A549 (cell line): ENCODE data around the gene AP1M1. TPM values are rescaled to one million over a fixed set of nuclear protein-coding genes. Genes with fewer than 3 reads are reported as not detected.

Experiments
- ATAC-seq, 2 experiments: fragments of 200-7000 bp in 1 of 2; fragments of >200 bp in 1 of 2; cut with Nextera tagmentation in 1 of 2; cut with Tn5 transposase in 1 of 2; 3 replicates each; pipeline versions ENCODE4 v1.8.0 to v1.9.1; 2018 to 2020; ENCODE audit warnings: mild to moderate bottlenecking in 1 of 2, moderate library complexity in 1 of 2
- CTCF ChIA-PET: fragments of 300-600 bp; sonication (Branson Sonifier 250); formaldehyde crosslinking; extraction: SDS; loops from one replicate; lab custom pipeline; 2021; ENCODE audit warnings: antibody characterized with exemption, inconsistent platforms; lab: Yijun Ruan, JAX
- POLR2A ChIA-PET: fragments of 350-600 bp; formaldehyde crosslinking; extraction: SDS; loops from one replicate; lab custom pipeline; 2021; ENCODE audit warnings: antibody characterized with exemption, inconsistent platforms; lab: Yijun Ruan, JAX
- DNase-seq, 2 experiments: peaks; one replicate each; pipeline versions ENCODE4 v3.0.0 to v3.0.0-alpha.2; 2011 to 2016; ENCODE audit warnings: low read depth in 1 of 2, low spot score in 1 of 2
- FAIRE-seq: peaks from 2 replicates; lab custom pipeline; 2011; peaks lifted over from hg19 to GRCh38; lab: Jason Lieb, UNC
- H3K27ac ChIP-seq, 2 experiments: fragments of >200 bp; sonication (Bioruptor Twin); formaldehyde crosslinking; 3 replicates each; pipeline ENCODE4 v1.5.1; 2016 to 2017
- H3K4me1 ChIP-seq: fragments of >200 bp; sonication (Bioruptor Twin); formaldehyde crosslinking; 3 replicates; pipeline ENCODE4 v1.6.1; 2016
- H3K4me2 ChIP-seq: fragments of >200 bp; sonication (Bioruptor Twin); formaldehyde crosslinking; 3 replicates; pipeline ENCODE4 v1.6.1; 2016
- H3K4me3 ChIP-seq: fragments of >200 bp; sonication (Bioruptor Twin); formaldehyde crosslinking; 3 replicates; pipeline ENCODE4 v1.5.1; 2016
- H3K9me3 ChIP-seq: fragments of >200 bp; sonication (Bioruptor Twin); formaldehyde crosslinking; 3 replicates; pipeline ENCODE4 v1.6.1; 2016
- BHLHE40 ChIP-seq: IDR thresholded peaks from 2 replicates; pipeline ENCODE4 v1.6.1; 2012; ENCODE audit warnings: low read depth, low read length, inconsistent platforms
- CBX2 ChIP-seq: fragments of 200-600 bp; sonication (generic); IDR thresholded peaks from 2 replicates; pipeline ENCODE4 v1.6.1; 2016; ENCODE audit warnings: low read depth, mild to moderate bottlenecking, borderline replicate concordance
- CBX8 ChIP-seq: fragments of 200-600 bp; sonication (generic); IDR thresholded peaks from 2 replicates; pipeline ENCODE4 v1.6.1; 2016
- CHD4 ChIP-seq: fragments of 200-600 bp; sonication (generic); IDR thresholded peaks from 2 replicates; pipeline ENCODE4 v1.6.1; 2016; ENCODE audit warnings: antibody characterized with exemption, mild to moderate bottlenecking, borderline replicate concordance
- EHF ChIP-seq: fragments of 250-450 bp; sonication (Bioruptor Pico); IDR thresholded peaks from 2 replicates; pipeline ENCODE4 v1.5.0; 2020; ENCODE audit warnings: mild to moderate bottlenecking
- EHMT2 ChIP-seq: fragments of 200-600 bp; sonication (generic); IDR thresholded peaks from 2 replicates; pipeline ENCODE4 v1.6.1; 2016; ENCODE audit warnings: antibody characterized with exemption, low read depth, mild to moderate bottlenecking, moderate library complexity
- FOSB ChIP-seq: fragments of 250-450 bp; sonication (Bioruptor Pico); IDR thresholded peaks from 2 replicates; pipeline ENCODE4 v1.5.0; 2020; ENCODE audit warnings: mild to moderate bottlenecking, moderate library complexity
- FOXS1 ChIP-seq: fragments of 250-450 bp; sonication (Bioruptor Pico); IDR thresholded peaks from 2 replicates; pipeline ENCODE4 v1.5.0; 2020; ENCODE audit warnings: mild to moderate bottlenecking, moderate library complexity
- GATA3 ChIP-seq: IDR thresholded peaks from 2 replicates; pipeline ENCODE4 v1.6.1; 2012; ENCODE audit warnings: borderline replicate concordance
- HEYL ChIP-seq: fragments of 250-450 bp; sonication (Bioruptor Pico); IDR thresholded peaks from 2 replicates; pipeline ENCODE4 v1.8.0; 2021; ENCODE audit warnings: mild to moderate bottlenecking, moderate library complexity
- HOXB5 ChIP-seq: fragments of 250-450 bp; sonication (Bioruptor Pico); IDR thresholded peaks from 2 replicates; pipeline ENCODE4 v1.5.0; 2020; ENCODE audit warnings: mild to moderate bottlenecking, moderate library complexity
- JUN ChIP-seq, 2 experiments: fragments of >200 bp; sonication (Bioruptor Twin); formaldehyde crosslinking; IDR thresholded peaks; 2 replicates in 1 of 2; 3 replicates in 1 of 2; pipeline ENCODE4 v1.6.1; 2016 to 2017
- MAZ ChIP-seq: fragments of 150-350 bp; IDR thresholded peaks from 2 replicates; pipeline ENCODE4 v1.6.1; 2014; ENCODE audit warnings: antibody characterized with exemption, low read depth, low read length, borderline replicate concordance
- NPAS2 ChIP-seq: fragments of 250-450 bp; sonication (Bioruptor Pico); IDR thresholded peaks from 2 replicates; pipeline ENCODE4 v1.8.0; 2022; ENCODE audit warnings: mild to moderate bottlenecking, moderate library complexity, borderline replicate concordance
- NR3C1 ChIP-seq: fragments of >200 bp; sonication (Bioruptor Twin); formaldehyde crosslinking; IDR thresholded peaks from 3 replicates; pipeline ENCODE4 v1.6.1; 2017
- POLR2A ChIP-seq: IDR thresholded peaks from 2 replicates; pipeline ENCODE4 v1.6.1; 2012; ENCODE audit warnings: mild to moderate bottlenecking, low read length
- RAD21 ChIP-seq, 2 experiments: fragments of >200 bp in 1 of 2; sonication (Bioruptor Twin) in 1 of 2; formaldehyde crosslinking in 1 of 2; IDR thresholded peaks in 1 of 2; conservative IDR thresholded peaks in 1 of 2; 2 replicates in 1 of 2; 3 replicates in 1 of 2; pipeline ENCODE4 v1.6.1; 2012 to 2018; ENCODE audit warnings: inconsistent platforms in 1 of 2
- RNF2 ChIP-seq: fragments of 200-600 bp; sonication (generic); IDR thresholded peaks from 2 replicates; pipeline ENCODE4 v1.6.1; 2016; ENCODE audit warnings: low read depth, mild to moderate bottlenecking, antibody characterized with exemption, moderate library complexity, borderline replicate concordance
- TFCP2L1 ChIP-seq: fragments of 250-450 bp; sonication (Bioruptor Pico); IDR thresholded peaks from 2 replicates; pipeline ENCODE4 v1.5.0; 2021; ENCODE audit warnings: mild to moderate bottlenecking
- TP53 ChIP-seq: fragments of 250-450 bp; sonication (Bioruptor Pico); IDR thresholded peaks from 2 replicates; pipeline ENCODE4 v1.5.0; 2021; ENCODE audit warnings: mild to moderate bottlenecking, moderate library complexity
- ZFP36 ChIP-seq: fragments of 450-650 bp; IDR thresholded peaks from 2 replicates; pipeline ENCODE4 v1.6.1; 2014; ENCODE audit warnings: borderline replicate concordance; ENCODE audit not compliant: partially characterized antibody
- ZNF302 ChIP-seq: fragments of 250-450 bp; sonication (Bioruptor Pico); IDR thresholded peaks from 2 replicates; pipeline ENCODE4 v1.9.0; 2021; ENCODE audit warnings: inconsistent platforms, mild to moderate bottlenecking, moderate library complexity
- ZSCAN20 ChIP-seq: fragments of 250-450 bp; sonication (Bioruptor Pico); IDR thresholded peaks from 2 replicates; pipeline ENCODE4 v1.8.0; 2022; ENCODE audit warnings: mild to moderate bottlenecking, moderate library complexity
- WGBS: methylation state at CpG from one replicate; pipeline ENCODE4 v1.1.6; 2017; ENCODE audit errors: missing lambda C conversion rate; 5-methylcytosine and 5-hydroxymethylcytosine counted together
- polyA plus RNA-seq, 4 experiments: library from polyadenylated mRNA; depleted of rRNA in 3 of 4; stranded (reverse); fragments of >200 nt; fragmentation: RNase III in 1 of 4; extraction: RNeasy Plus Mini Kit Qiagen cat#74134 plus additional on column Dnase treatment in 1 of 4; gene quantifications; 2 replicates in 3 of 4; 3 replicates in 1 of 4; pipeline ENCODE4 v1.2.3, GENCODE V29; 2011 to 2017
- TF ChIP-seq, protein P1 (sequence below): fragments of 450-650 bp; IDR thresholded peaks from 2 replicates; pipeline ENCODE4 v1.6.1; 2014; ENCODE audit warnings: antibody characterized with exemption
- TF ChIP-seq, protein P2 (sequence below): fragments of 250-450 bp; sonication (Bioruptor Pico); IDR thresholded peaks from 2 replicates; pipeline ENCODE4 v1.5.0; 2021; ENCODE audit warnings: mild to moderate bottlenecking, moderate library complexity, borderline replicate concordance
- TF ChIP-seq, protein P3 (sequence below): IDR thresholded peaks from 2 replicates; pipeline ENCODE4 v1.6.1; 2012
- TF ChIP-seq, protein P4 (sequence below): IDR thresholded peaks from 2 replicates; pipeline ENCODE4 v1.6.1; 2012; ENCODE audit warnings: low read depth, borderline replicate concordance

AP1M1 gene
- polyA plus RNA-seq, 2 of the 4 experiments (the other 2 are of a cell fraction) = 42.5 to 63.0 TPM

DNA sequence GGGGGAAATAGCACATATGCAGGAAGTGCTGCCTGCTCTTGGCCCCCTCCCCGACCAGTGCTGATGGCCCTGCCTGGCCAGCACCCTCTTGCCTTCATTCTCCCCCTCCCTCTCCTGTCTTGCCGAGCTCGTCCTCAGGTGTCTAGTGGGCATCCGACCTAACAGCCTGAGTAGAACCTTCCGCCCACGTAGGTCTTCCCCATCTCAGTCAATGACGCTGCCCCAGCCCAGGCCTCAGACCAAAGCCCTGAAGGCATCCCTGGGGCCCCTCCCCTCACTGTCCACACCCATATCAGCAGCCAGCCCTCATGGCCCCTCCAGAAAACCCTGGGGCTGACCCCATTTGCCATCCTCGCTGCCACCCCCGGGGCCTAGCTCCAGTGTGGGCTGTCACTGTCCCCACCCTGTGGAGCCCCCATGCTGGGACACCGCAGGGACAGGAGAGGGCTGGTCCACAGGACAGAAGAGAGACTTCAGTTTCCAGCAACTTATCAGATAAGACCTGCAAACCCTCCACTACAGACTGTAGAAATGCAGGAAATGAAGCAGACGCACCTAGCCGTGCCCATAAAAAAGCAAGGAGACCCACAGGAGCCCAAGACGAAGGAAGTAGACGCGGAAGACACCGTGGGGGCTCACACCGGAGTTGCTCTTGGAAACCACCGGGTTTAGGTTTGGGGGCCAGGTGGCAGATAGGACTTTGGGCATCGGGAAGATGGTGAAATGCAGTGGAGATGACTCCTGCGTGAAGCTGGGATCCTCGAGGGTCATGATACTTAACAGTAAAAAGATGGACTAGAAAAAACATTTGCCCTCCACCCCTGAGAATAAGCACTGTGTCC lies 38.3 kb downstream of the AP1M1 start (continued):
- TF ChIP-seq NR3C1 (no peak), HOXB5 (CRISPR knock-in tag) (no peak), MAZ (no peak), JUN (IDR thresholded peaks at IDR 0.05) (no peak), FOXS1 (CRISPR knock-in tag) (no peak)

DNA sequence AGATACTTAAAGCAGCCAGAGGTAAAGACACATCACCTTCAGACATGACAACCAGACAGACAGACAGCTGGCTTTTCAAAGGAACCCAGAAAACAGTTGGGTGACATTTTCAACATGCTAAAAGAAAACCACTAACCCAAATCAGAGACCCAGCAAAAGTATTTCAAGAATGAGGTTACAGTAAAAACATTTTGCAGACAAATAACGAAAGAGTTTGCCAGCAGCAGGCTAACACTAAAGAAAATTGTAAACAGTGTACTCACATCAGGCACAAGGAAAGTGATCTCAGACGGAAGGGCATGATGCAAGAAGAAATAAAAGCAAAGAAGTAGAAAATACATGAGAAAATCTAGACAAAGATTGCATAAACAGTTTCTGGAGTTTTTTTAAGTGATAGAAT lies 46.4 kb downstream of the AP1M1 start:
- DNase-seq = no peak
- H3K4me2 ChIP-seq = no peak overlapping the region
- no peak overlapping the region for H3K4me3 ChIP-seq
- WGBS = 27% methylated on average over 2 of the region's 2 CpGs
- POLR2A ChIA-PET = no interaction called here
- H3K27ac ChIP-seq = no peak overlapping the region
- ATAC-seq = no peak
- no peak for TF ChIP-seq EHMT2
- no peak for TF ChIP-seq GATA3
- TF ChIP-seq TFCP2L1 (CRISPR knock-in tag) = no peak
- no peak for TF ChIP-seq RNF2
- TF ChIP-seq ZFP36 = no peak
- no peak for TF ChIP-seq CBX8
- no peak for TF ChIP-seq HEYL (CRISPR knock-in tag)
- TF ChIP-seq, protein P1, sequence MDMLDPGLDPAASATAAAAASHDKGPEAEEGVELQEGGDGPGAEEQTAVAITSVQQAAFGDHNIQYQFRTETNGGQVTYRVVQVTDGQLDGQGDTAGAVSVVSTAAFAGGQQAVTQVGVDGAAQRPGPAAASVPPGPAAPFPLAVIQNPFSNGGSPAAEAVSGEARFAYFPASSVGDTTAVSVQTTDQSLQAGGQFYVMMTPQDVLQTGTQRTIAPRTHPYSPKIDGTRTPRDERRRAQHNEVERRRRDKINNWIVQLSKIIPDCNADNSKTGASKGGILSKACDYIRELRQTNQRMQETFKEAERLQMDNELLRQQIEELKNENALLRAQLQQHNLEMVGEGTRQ = no peak
- no peak for TF ChIP-seq TP53
- no peak for TF ChIP-seq ZNF302 (CRISPR knock-in tag)
- no peak for TF ChIP-seq FOSB (CRISPR knock-in tag)
- TF ChIP-seq EHF = no peak
- TF ChIP-seq, protein P2, sequence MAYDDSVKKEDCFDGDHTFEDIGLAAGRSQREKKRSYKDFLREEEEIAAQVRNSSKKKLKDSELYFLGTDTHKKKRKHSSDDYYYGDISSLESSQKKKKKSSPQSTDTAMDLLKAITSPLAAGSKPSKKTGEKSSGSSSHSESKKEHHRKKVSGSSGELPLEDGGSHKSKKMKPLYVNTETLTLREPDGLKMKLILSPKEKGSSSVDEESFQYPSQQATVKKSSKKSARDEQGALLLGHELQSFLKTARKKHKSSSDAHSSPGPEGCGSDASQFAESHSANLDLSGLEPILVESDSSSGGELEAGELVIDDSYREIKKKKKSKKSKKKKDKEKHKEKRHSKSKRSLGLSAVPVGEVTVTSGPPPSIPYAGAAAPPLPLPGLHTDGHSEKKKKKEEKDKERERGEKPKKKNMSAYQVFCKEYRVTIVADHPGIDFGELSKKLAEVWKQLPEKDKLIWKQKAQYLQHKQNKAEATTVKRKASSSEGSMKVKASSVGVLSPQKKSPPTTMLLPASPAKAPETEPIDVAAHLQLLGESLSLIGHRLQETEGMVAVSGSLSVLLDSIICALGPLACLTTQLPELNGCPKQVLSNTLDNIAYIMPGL (CRISPR knock-in tag) = no peak
- CTCF ChIA-PET = interaction anchor here (1.0 to 5.0 kb wide), 5 partner anchors 137 to 144 kb away, joined by 3 to 92 read pairs (median 5); no protein-coding TSS in a partner anchor
- H3K4me1 ChIP-seq = no peaks in the 10 kb centered on the region
- no peak for FAIRE-seq
- H3K9me3 ChIP-seq = no peaks in the 10 kb centered on the region

DNA sequence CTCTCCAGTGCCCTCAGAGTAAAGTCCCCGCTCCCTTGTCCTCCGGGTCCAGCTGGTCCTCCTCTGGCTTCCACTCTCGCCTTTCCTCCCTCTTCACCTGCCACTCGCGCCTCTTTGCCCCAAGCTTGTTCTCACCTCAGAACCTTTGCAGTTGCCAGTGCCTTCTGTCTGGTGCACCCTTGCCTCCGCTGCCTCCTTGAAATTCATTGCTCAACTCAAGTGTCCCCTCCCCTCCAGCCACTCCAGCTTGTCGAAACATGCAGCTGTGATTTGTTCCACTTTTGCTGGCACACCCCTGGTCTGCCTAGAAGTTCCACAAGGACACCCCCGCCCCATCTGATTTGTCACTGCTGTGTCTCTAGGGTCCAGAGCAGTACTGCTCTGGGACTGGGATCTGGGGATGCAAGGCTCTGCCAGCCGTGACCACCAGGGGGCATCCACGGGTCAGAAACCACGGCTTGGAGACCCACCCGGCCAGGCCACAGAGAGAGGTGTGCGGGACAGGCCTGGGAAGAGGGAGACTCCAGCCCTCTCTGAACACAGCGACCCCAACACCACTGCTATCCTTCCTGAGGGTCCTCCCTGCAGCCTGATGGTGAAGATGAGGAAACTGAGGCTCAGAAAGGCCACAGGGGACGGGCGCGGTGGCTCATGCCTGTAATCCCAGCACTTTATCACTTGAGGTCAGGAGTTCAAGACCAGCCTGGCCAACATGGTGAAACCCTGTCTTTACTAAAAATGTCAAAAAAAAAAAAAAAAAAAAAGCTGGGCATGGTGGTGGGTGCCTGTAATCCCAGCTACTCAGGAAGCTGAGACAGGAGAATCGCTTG lies 49.9 kb downstream of the AP1M1 start:
- CTCF ChIA-PET = interaction anchor here (0.6 to 5.0 kb wide), 50 partner anchors 9 to 1246 kb away, joined by 3 to 92 read pairs (median 4); no protein-coding TSS in a partner anchor
- DNase-seq (peak; percentile 74 to 76), ATAC-seq (peak; percentile 98 to 100), FAIRE-seq (no peak)
- H3K4me1 ChIP-seq = no peaks in the 10 kb centered on the region
- H3K4me3 ChIP-seq = no peak overlapping the region
- WGBS = 50% methylated on average over 12 of the region's 18 CpGs
- H3K4me2 ChIP-seq = no peak overlapping the region
- POLR2A ChIA-PET = interaction anchor here (0.6 to 1.0 kb wide), 3 partner anchors 15 to 116 kb away, joined by 3 to 7 read pairs (median 3); no protein-coding TSS in a partner anchor
- H3K27ac ChIP-seq = no peak overlapping the region
- H3K9me3 ChIP-seq = no peaks in the 10 kb centered on the region
- TF ChIP-seq TP53 (no peak), ZSCAN20 (CRISPR knock-in tag) (no peak), POLR2A (no peak), CHD4 (no peak), CBX2 (no peak), NPAS2 (CRISPR knock-in tag) (no peak), EHMT2 (no peak), FOSB (CRISPR knock-in tag) (no peak), BHLHE40 (no peak), RAD21 (conservative IDR thresholded peaks at IDR 0.05 in 1 of 2, IDR thresholded peaks at IDR 0.05 in 1 of 2) (peak; percentile 95 to 97)
- TF ChIP-seq, protein P3, sequence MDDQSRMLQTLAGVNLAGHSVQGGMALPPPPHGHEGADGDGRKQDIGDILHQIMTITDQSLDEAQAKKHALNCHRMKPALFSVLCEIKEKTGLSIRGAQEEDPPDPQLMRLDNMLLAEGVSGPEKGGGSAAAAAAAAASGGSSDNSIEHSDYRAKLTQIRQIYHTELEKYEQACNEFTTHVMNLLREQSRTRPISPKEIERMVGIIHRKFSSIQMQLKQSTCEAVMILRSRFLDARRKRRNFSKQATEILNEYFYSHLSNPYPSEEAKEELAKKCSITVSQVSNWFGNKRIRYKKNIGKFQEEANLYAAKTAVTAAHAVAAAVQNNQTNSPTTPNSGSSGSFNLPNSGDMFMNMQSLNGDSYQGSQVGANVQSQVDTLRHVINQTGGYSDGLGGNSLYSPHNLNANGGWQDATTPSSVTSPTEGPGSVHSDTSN = no peak
- TF ChIP-seq, protein P4, sequence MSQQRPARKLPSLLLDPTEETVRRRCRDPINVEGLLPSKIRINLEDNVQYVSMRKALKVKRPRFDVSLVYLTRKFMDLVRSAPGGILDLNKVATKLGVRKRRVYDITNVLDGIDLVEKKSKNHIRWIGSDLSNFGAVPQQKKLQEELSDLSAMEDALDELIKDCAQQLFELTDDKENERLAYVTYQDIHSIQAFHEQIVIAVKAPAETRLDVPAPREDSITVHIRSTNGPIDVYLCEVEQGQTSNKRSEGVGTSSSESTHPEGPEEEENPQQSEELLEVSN = no peak
- TF ChIP-seq, protein P2 (CRISPR knock-in tag) = no peak
